Measurements from ENCODE around the gene KDM6A.

The KDM6A gene

GRCh38 chrX:45007598-45007997 lies 134.6 kb downstream of the KDM6A start:
- Histone ChIP-seq H3K9me3 (ENCODE audit: control insufficient read depth in 2 of 2, low read length in 2 of 2) (no peaks in the 10 kb centered on the region), H3K4me1 (ENCODE audit: control insufficient read depth, insufficient read depth, low read length) (no peaks in the 10 kb centered on the region), H3K4me3 (ENCODE audit: low read length in 2 of 2) (no peak overlapping the region), H3K27ac (ENCODE audit: low read length) (no peak overlapping the region), H3K36me3 (ENCODE audit: control insufficient read depth in 2 of 2, insufficient read depth in 2 of 2, low read length in 2 of 2) (no peaks in the 10 kb centered on the region), H3K27me3 (ENCODE audit: control insufficient read depth in 1 of 2, insufficient read depth in 2 of 2, low read length in 2 of 2) (no peaks in the 10 kb centered on the region), H3K9ac (ENCODE audit: low read length in 2 of 2) (no peak overlapping the region)

GRCh38 chrX:45009371-45010000 lies 136.5 kb downstream of the KDM6A start:
- H3K9me3 ChIP-seq (ENCODE audit: control insufficient read depth in 2 of 2, low read length in 2 of 2): no peaks in the 10 kb centered on the region
- no peak overlapping the region for H3K9ac ChIP-seq (ENCODE audit: low read length in 2 of 2)
- H3K4me3 ChIP-seq (ENCODE audit: low read length in 2 of 2): no peak overlapping the region
- no peaks in the 10 kb centered on the region for H3K27me3 ChIP-seq (ENCODE audit: control insufficient read depth in 1 of 2, insufficient read depth in 2 of 2, low read length in 2 of 2)
- no peaks in the 10 kb centered on the region for H3K36me3 ChIP-seq (ENCODE audit: control insufficient read depth in 2 of 2, insufficient read depth in 2 of 2, low read length in 2 of 2)
- no peak overlapping the region for H3K27ac ChIP-seq (ENCODE audit: low read length)
- H3K4me1 ChIP-seq (ENCODE audit: control insufficient read depth, insufficient read depth, low read length): no peaks in the 10 kb centered on the region

- H3K27ac ChIP-seq (ENCODE audit: low read length): no peak overlapping the region
- H3K9ac ChIP-seq (ENCODE audit: low read length in 2 of 2): no peak overlapping the region
- H3K36me3 ChIP-seq (ENCODE audit: control insufficient read depth in 2 of 2, insufficient read depth in 2 of 2, low read length in 2 of 2): no peaks in the 10 kb centered on the region
- no peaks in the 10 kb centered on the region for H3K9me3 ChIP-seq (ENCODE audit: control insufficient read depth in 2 of 2, low read length in 2 of 2)
- H3K4me3 ChIP-seq (ENCODE audit: low read length in 2 of 2): no peak overlapping the region
- H3K4me1 ChIP-seq (ENCODE audit: control insufficient read depth, insufficient read depth, low read length): no peaks in the 10 kb centered on the region
- no peaks in the 10 kb centered on the region for H3K27me3 ChIP-seq (ENCODE audit: control insufficient read depth in 1 of 2, insufficient read depth in 2 of 2, low read length in 2 of 2)
Observed at GRCh38 chrX:45011131-45011530, 138.1 kb downstream of the KDM6A start.

- Histone ChIP-seq H3K27me3 (ENCODE audit: control insufficient read depth in 1 of 2, insufficient read depth in 2 of 2, low read length in 2 of 2) (no peaks in the 10 kb centered on the region), H3K36me3 (ENCODE audit: control insufficient read depth in 2 of 2, insufficient read depth in 2 of 2, low read length in 2 of 2) (no peaks in the 10 kb centered on the region), H3K4me3 (ENCODE audit: low read length in 2 of 2) (no peak overlapping the region), H3K4me1 (ENCODE audit: control insufficient read depth, insufficient read depth, low read length) (no peaks in the 10 kb centered on the region), H3K9me3 (ENCODE audit: control insufficient read depth in 2 of 2, low read length in 2 of 2) (no peaks in the 10 kb centered on the region), H3K27ac (ENCODE audit: low read length) (no peak overlapping the region), H3K9ac (ENCODE audit: low read length in 2 of 2) (no peak overlapping the region)
Observed at GRCh38 chrX:45011597-45011996, 138.6 kb downstream of the KDM6A start.

GRCh38 chrX:45017946-45018345 lies 145.0 kb downstream of the KDM6A start:
- H3K9ac ChIP-seq (ENCODE audit: low read length in 2 of 2): no peak overlapping the region
- no peak overlapping the region for H3K27ac ChIP-seq (ENCODE audit: low read length)
- no peaks in the 10 kb centered on the region for H3K9me3 ChIP-seq (ENCODE audit: control insufficient read depth in 2 of 2, low read length in 2 of 2)
- H3K36me3 ChIP-seq (ENCODE audit: control insufficient read depth in 2 of 2, insufficient read depth in 2 of 2, low read length in 2 of 2): no peaks in the 10 kb centered on the region
- H3K27me3 ChIP-seq (ENCODE audit: control insufficient read depth in 1 of 2, insufficient read depth in 2 of 2, low read length in 2 of 2): no peaks in the 10 kb centered on the region
- no peaks in the 10 kb centered on the region for H3K4me1 ChIP-seq (ENCODE audit: control insufficient read depth, insufficient read depth, low read length)
- H3K4me3 ChIP-seq (ENCODE audit: low read length in 2 of 2): no peak overlapping the region

- H3K9me3 ChIP-seq (ENCODE audit: control insufficient read depth in 2 of 2, low read length in 2 of 2): no peaks in the 10 kb centered on the region
- no peak overlapping the region for H3K9ac ChIP-seq (ENCODE audit: low read length in 2 of 2)
- no peak overlapping the region for H3K27ac ChIP-seq (ENCODE audit: low read length)
- no peaks in the 10 kb centered on the region for H3K27me3 ChIP-seq (ENCODE audit: control insufficient read depth in 1 of 2, insufficient read depth in 2 of 2, low read length in 2 of 2)
- no peaks in the 10 kb centered on the region for H3K4me1 ChIP-seq (ENCODE audit: control insufficient read depth, insufficient read depth, low read length)
- H3K4me3 ChIP-seq (ENCODE audit: low read length in 2 of 2): no peak overlapping the region
- H3K36me3 ChIP-seq (ENCODE audit: control insufficient read depth in 2 of 2, insufficient read depth in 2 of 2, low read length in 2 of 2): no peaks in the 10 kb centered on the region
Observed at GRCh38 chrX:45022150-45022549, 149.2 kb downstream of the KDM6A start.

GRCh38 chrX:45024501-45024900 lies 151.5 kb downstream of the KDM6A start:
- no peak overlapping the region for H3K4me3 ChIP-seq (ENCODE audit: low read length in 2 of 2)
- no peak overlapping the region for H3K9ac ChIP-seq (ENCODE audit: low read length in 2 of 2)
- no peak overlapping the region for H3K27ac ChIP-seq (ENCODE audit: low read length)
- no peaks in the 10 kb centered on the region for H3K27me3 ChIP-seq (ENCODE audit: control insufficient read depth in 1 of 2, insufficient read depth in 2 of 2, low read length in 2 of 2)
- no peaks in the 10 kb centered on the region for H3K36me3 ChIP-seq (ENCODE audit: control insufficient read depth in 2 of 2, insufficient read depth in 2 of 2, low read length in 2 of 2)
- H3K9me3 ChIP-seq (ENCODE audit: control insufficient read depth in 2 of 2, low read length in 2 of 2): no peaks in the 10 kb centered on the region
- no peaks in the 10 kb centered on the region for H3K4me1 ChIP-seq (ENCODE audit: control insufficient read depth, insufficient read depth, low read length)

GRCh38 chrX:45026036-45026435 lies 153.0 kb downstream of the KDM6A start:
- Histone ChIP-seq H3K36me3 (ENCODE audit: control insufficient read depth in 2 of 2, insufficient read depth in 2 of 2, low read length in 2 of 2) (no peaks in the 10 kb centered on the region), H3K27me3 (ENCODE audit: control insufficient read depth in 1 of 2, insufficient read depth in 2 of 2, low read length in 2 of 2) (no peaks in the 10 kb centered on the region), H3K4me3 (ENCODE audit: low read length in 2 of 2) (no peak overlapping the region), H3K27ac (ENCODE audit: low read length) (no peak overlapping the region), H3K9me3 (ENCODE audit: control insufficient read depth in 2 of 2, low read length in 2 of 2) (no peaks in the 10 kb centered on the region), H3K4me1 (ENCODE audit: control insufficient read depth, insufficient read depth, low read length) (no peaks in the 10 kb centered on the region), H3K9ac (ENCODE audit: low read length in 2 of 2) (no peak overlapping the region)

- Histone ChIP-seq H3K27ac (ENCODE audit: low read length) (no peak overlapping the region), H3K4me3 (ENCODE audit: low read length in 2 of 2) (no peak overlapping the region), H3K4me1 (ENCODE audit: control insufficient read depth, insufficient read depth, low read length) (no peaks in the 10 kb centered on the region), H3K9ac (ENCODE audit: low read length in 2 of 2) (no peak overlapping the region), H3K36me3 (ENCODE audit: control insufficient read depth in 2 of 2, insufficient read depth in 2 of 2, low read length in 2 of 2) (no peaks in the 10 kb centered on the region), H3K27me3 (ENCODE audit: control insufficient read depth in 1 of 2, insufficient read depth in 2 of 2, low read length in 2 of 2) (no peaks in the 10 kb centered on the region), H3K9me3 (ENCODE audit: control insufficient read depth in 2 of 2, low read length in 2 of 2) (no peaks in the 10 kb centered on the region)
Observed at GRCh38 chrX:45031830-45032378, 158.9 kb downstream of the KDM6A start.

GRCh38 chrX:45035071-45035470 lies 162.1 kb downstream of the KDM6A start:
- Histone ChIP-seq H3K36me3 (ENCODE audit: control insufficient read depth in 2 of 2, insufficient read depth in 2 of 2, low read length in 2 of 2) (no peaks in the 10 kb centered on the region), H3K27me3 (ENCODE audit: control insufficient read depth in 1 of 2, insufficient read depth in 2 of 2, low read length in 2 of 2) (no peaks in the 10 kb centered on the region), H3K9me3 (ENCODE audit: control insufficient read depth in 2 of 2, low read length in 2 of 2) (no peaks in the 10 kb centered on the region), H3K27ac (ENCODE audit: low read length) (no peak overlapping the region), H3K4me1 (ENCODE audit: control insufficient read depth, insufficient read depth, low read length) (no peaks in the 10 kb centered on the region), H3K9ac (ENCODE audit: low read length in 2 of 2) (no peak overlapping the region), H3K4me3 (ENCODE audit: low read length in 2 of 2) (no peak overlapping the region)

- Histone ChIP-seq H3K9ac (ENCODE audit: low read length in 2 of 2) (no peak overlapping the region), H3K36me3 (ENCODE audit: control insufficient read depth in 2 of 2, insufficient read depth in 2 of 2, low read length in 2 of 2) (no peaks in the 10 kb centered on the region), H3K27me3 (ENCODE audit: control insufficient read depth in 1 of 2, insufficient read depth in 2 of 2, low read length in 2 of 2) (no peaks in the 10 kb centered on the region), H3K27ac (ENCODE audit: low read length) (no peak overlapping the region), H3K4me3 (ENCODE audit: low read length in 2 of 2) (no peak overlapping the region), H3K9me3 (ENCODE audit: control insufficient read depth in 2 of 2, low read length in 2 of 2) (no peaks in the 10 kb centered on the region), H3K4me1 (ENCODE audit: control insufficient read depth, insufficient read depth, low read length) (no peaks in the 10 kb centered on the region)
Observed at GRCh38 chrX:45036161-45036560, 163.2 kb downstream of the KDM6A start.

Measured in stomach smooth muscle (tissue), 2 donors.